ENCODE data around the gene RBMS1. TPM values are rescaled to one million over a fixed set of nuclear protein-coding genes. Genes with fewer than 3 reads are reported as not detected.

RBMS1 gene
- total RNA-seq, 1 experiment from 2014 or later = 77.5 TPM

GRCh38 chr2:160454070-160454797, 39.4 kb downstream of the RBMS1 start:
- no peaks in the 10 kb centered on the region; the same call in 1 of the 2 replicates for H3K79me2 ChIP-seq (ENCODE audit: insufficient read depth, low read length)
- peaks cover 7 to 10% of the 10 kb centered on the region in 2 experiments; a peak in 4 of 5 replicates for H3K9me3 Mint-ChIP-seq
- no peaks in the 10 kb centered on the region for H3K79me1 ChIP-seq (ENCODE audit: insufficient read depth, low read depth, low read length, poor library complexity, severe bottlenecking)
- H3K9ac ChIP-seq (ENCODE audit: extremely low read depth, insufficient read length, low read length) = no peak overlapping the region
- H3K27ac ChIP-seq (ENCODE audit: insufficient read length, low read depth, low read length) = no peak overlapping the region
- H3K4me2 ChIP-seq (ENCODE audit: insufficient read depth, insufficient read length, low read length) = no peak overlapping the region
- H3K14ac ChIP-seq (ENCODE audit: insufficient read depth, low read length) = no peak overlapping the region
- no peak overlapping the region for H3T11ph ChIP-seq (ENCODE audit: low read length)
- no peak overlapping the region for H4K5ac ChIP-seq (ENCODE audit: insufficient read length, low read depth, low read length)
- H2BK15ac ChIP-seq (ENCODE audit: low read depth, low read length) = no peak overlapping the region
- no peaks in the 10 kb centered on the region for H3K27me3 Mint-ChIP-seq (ENCODE audit: low read depth)
- no peak overlapping the region for H3K27ac Mint-ChIP-seq
- no peak overlapping the region for H3K18ac ChIP-seq (ENCODE audit: insufficient read length, low read depth, low read length)
- H2BK120ac ChIP-seq (ENCODE audit: low read depth, low read length, poor library complexity, severe bottlenecking) = no peak overlapping the region
- no peaks in the 10 kb centered on the region for H3K9me3 ChIP-seq (ENCODE audit: control insufficient read depth, low read depth, low read length)
- H2AK5ac ChIP-seq (ENCODE audit: insufficient read length, low read length) = no peak overlapping the region
- no peak overlapping the region for H3K4ac ChIP-seq (ENCODE audit: low read depth, low read length)
- TF ChIP-seq CTCF (conservative IDR thresholded peaks at IDR 0.05) = no peak
- no peaks in the 10 kb centered on the region for H3K27me3 ChIP-seq (ENCODE audit: insufficient read depth, low read length)
- H3K4me1 Mint-ChIP-seq = no peaks in the 10 kb centered on the region
- DNase-seq = no peak
- H2AFZ ChIP-seq (ENCODE audit: low read length) = no peak overlapping the region
- no peak overlapping the region for H3K23ac ChIP-seq (ENCODE audit: insufficient read length, low read depth, low read length)
- H4K91ac ChIP-seq (ENCODE audit: insufficient read length, low read depth, low read length) = no peak overlapping the region
- no CpG with 5 or more reads among the region's 2 CpGs for WGBS (ENCODE audit: extremely low coverage, insufficient read length, low lambda C conversion rate)
- no peak overlapping the region for H2BK12ac ChIP-seq (ENCODE audit: insufficient read length, low read depth, low read length)
- no peak overlapping the region for H4K8ac ChIP-seq (replicated peaks; ENCODE audit: insufficient read length, low read depth, low read length)
- no peak overlapping the region for H2BK5ac ChIP-seq (ENCODE audit: insufficient read length, low read length)
- no peaks in the 10 kb centered on the region for H3K23me2 ChIP-seq (ENCODE audit: insufficient read length, low read depth, low read length, poor library complexity, severe bottlenecking)
- H3K36me3 Mint-ChIP-seq (ENCODE audit: insufficient read depth in 1 of 3, low read depth in 3 of 3) = peaks cover 7 to 10% (median 8%) of the 10 kb centered on the region in 3 experiments
- H3K4me1 ChIP-seq (ENCODE audit: insufficient read depth, low read length) = no peaks in the 10 kb centered on the region; the same call in 1 of the 2 replicates
- H3K4me3 Mint-ChIP-seq = no peak overlapping the region
- no peak overlapping the region for H3K56ac ChIP-seq (ENCODE audit: insufficient read length, low read depth, low read length)
- H4K20me1 ChIP-seq (ENCODE audit: control insufficient read depth, insufficient read depth, insufficient read length) = no peaks in the 10 kb centered on the region
- H2BK20ac ChIP-seq (ENCODE audit: low read depth, low read length, poor library complexity, severe bottlenecking) = no peak overlapping the region

Data from H9 (cell line).